ENCODE results near the gene LBR.

The LBR gene

GRCh38 chr1:225366018-225366417 lies 61.8 kb downstream of the LBR start:
- DNase-seq: no peak

GRCh38 chr1:225364439-225364838 lies 63.4 kb downstream of the LBR start:
- no peak for DNase-seq

GRCh38 chr1:225362805-225363204 lies 65.0 kb downstream of the LBR start:
- no peak for DNase-seq

DNA sequence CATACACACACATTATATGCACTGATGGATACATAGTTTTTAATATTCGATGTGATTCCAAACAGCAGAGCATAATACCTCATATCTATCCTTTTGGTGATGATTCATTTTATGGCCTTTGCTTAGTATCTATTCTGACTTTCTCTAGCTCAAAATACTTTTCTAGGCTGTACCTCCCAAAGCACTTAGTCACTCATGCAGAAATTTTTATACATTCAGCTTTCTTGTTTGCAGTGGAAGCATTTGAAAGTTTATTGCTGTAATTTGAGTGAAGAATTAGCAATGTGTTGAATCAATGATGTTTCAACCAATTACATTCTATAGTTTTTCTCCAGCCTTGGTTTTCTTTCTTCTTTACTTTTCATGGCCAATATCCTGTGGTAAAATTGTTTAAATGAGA lies 66.7 kb downstream of the LBR start:
- no peak for DNase-seq

GRCh38 chr1:225360119-225360518 lies 67.7 kb downstream of the LBR start:
- DNase-seq: no peak

- no peak for DNase-seq
These were observed 72.0 kb downstream of the LBR start for GRCh38 chr1:225355863-225356262.

GRCh38 chr1:225354906-225355305 lies 72.9 kb downstream of the LBR start:
- DNase-seq: no peak
